Tibial nerve (tissue), 3 donors: ENCODE data around the gene ABCA13.

ENCODE experiments used
- CTCF ChIP-seq, 5 experiments: fragments of 200-600 bp in 3 of 5; fragments of 450-650 bp in 2 of 5; sonication (generic) in 3 of 5; IDR thresholded peaks; one replicate each; pipeline ENCODE4 v1.5.1; 2016 to 2019; ENCODE audit warnings: antibody characterized with exemption in 5 of 5, mild to moderate bottlenecking in 3 of 5, moderate library complexity in 2 of 5
- POLR2A ChIP-seq, 2 donors: fragments of 450-650 bp; IDR thresholded peaks; one replicate each; pipeline ENCODE4 v1.6.1; 2017; ENCODE audit warnings: antibody characterized with exemption in 2 of 2, mild to moderate bottlenecking in 2 of 2, moderate library complexity in 2 of 2

GRCh38 chr7:48144291-48144768 is 26.9 kb upstream of the ABCA13 start:
- no peak for TF ChIP-seq CTCF (IDR thresholded peaks at IDR 0.05)
- TF ChIP-seq POLR2A (IDR thresholded peaks at IDR 0.05), result no peak
